Sigmoid colon (tissue), 7 donors: ENCODE data around the gene LIMA1. TPM values are rescaled to one million over a fixed set of nuclear protein-coding genes. Genes with fewer than 3 reads are reported as not detected.

Source experiments
- DNase-seq: peaks from one replicate; pipeline ENCODE4 v3.0.0-alpha.2; 2019
- H3K27ac ChIP-seq, 4 donors: fragments of 200-600 bp; sonication (generic); one replicate each; pipeline ENCODE4 v1.5.1; 2016 to 2019; ENCODE audit warnings: mild to moderate bottlenecking in 1 of 4
- H3K27me3 ChIP-seq, 3 donors: fragments of 200-600 bp; sonication (generic); one replicate each; pipeline ENCODE4 v1.5.1; 2019; ENCODE audit warnings: mild to moderate bottlenecking in 1 of 3
- H3K36me3 ChIP-seq, 4 donors: fragments of 200-600 bp; sonication (generic); one replicate each; pipeline ENCODE4 v1.5.1; 2016 to 2019
- H3K4me1 ChIP-seq, 4 donors: fragments of 200-600 bp; sonication (generic); one replicate each; pipeline ENCODE4 v1.5.1; 2017 to 2019
- H3K4me3 ChIP-seq, 4 donors: fragments of 200-600 bp; sonication (generic); one replicate each; pipeline ENCODE4 v1.5.1; 2017 to 2019; ENCODE audit warnings: mild to moderate bottlenecking in 2 of 4, moderate library complexity in 1 of 4
- H3K9me3 ChIP-seq, 4 donors: fragments of 200-600 bp in 3 of 4; sonication (generic) in 3 of 4; one replicate each; pipeline versions ENCODE4 v1.5.1 to v1.6.1; 2013 to 2019
- CTCF ChIP-seq, 4 experiments: fragments of 450-650 bp in 3 of 4; fragments of 200-600 bp in 1 of 4; IDR thresholded peaks; one replicate each; pipeline ENCODE4 v1.5.1; 2016 to 2019; ENCODE audit warnings: antibody characterized with exemption in 4 of 4, mild to moderate bottlenecking in 3 of 4, moderate library complexity in 2 of 4
- EP300 ChIP-seq, 4 donors: sonication (generic); formaldehyde crosslinking; IDR thresholded peaks; one replicate each; pipeline ENCODE4 v1.6.1; 2017; ENCODE audit warnings: antibody characterized with exemption in 4 of 4
- POLR2A ChIP-seq, 2 donors: fragments of 450-650 bp; IDR thresholded peaks; one replicate each; pipeline ENCODE4 v1.6.1; 2016; ENCODE audit warnings: antibody characterized with exemption in 2 of 2, mild to moderate bottlenecking in 2 of 2, moderate library complexity in 2 of 2
- POLR2AphosphoS5 ChIP-seq, 4 donors: sonication (generic); formaldehyde crosslinking; IDR thresholded peaks; one replicate each; pipeline ENCODE4 v1.6.1; 2017; ENCODE audit warnings: antibody characterized with exemption in 4 of 4
- WGBS, 2 donors: extraction: QIAGEN DNeasy Blood & Tissue Kit; methylation state at CpG; one replicate each; pipeline ENCODE4 v1.1.7; 2013; 5-methylcytosine and 5-hydroxymethylcytosine counted together
- intact Hi-C: fragments of 100-400 bp; cut with DNase I; formaldehyde crosslinking; loops from one replicate; pipeline ENCODE4 v1.15.1; 2023
- polyA plus RNA-seq, 3 donors: library from polyadenylated mRNA; stranded (reverse); fragments of 200-250 nt; gene quantifications; one replicate each; pipeline ENCODE4 v1.2.3, GENCODE V29; 2013
- total RNA-seq, 4 donors: library from RNA; depleted of rRNA; stranded (reverse); fragments of >200 nt; gene quantifications; one replicate each; pipeline ENCODE4 v1.1.0, GENCODE V29; 2016
- donor health status: healthy with polysubstance abuse.
- donor health status: Bipolar disorder and iron deficiency.
- donor health status: healthy.

The LIMA1 gene
- total and polyA plus RNA-seq, 7 donors, result 39.7 to 181 (median 108) TPM

- DNase-seq, result no peak
- no peaks in the 10 kb centered on the region for H3K9me3 ChIP-seq
- no peak overlapping the region for H3K4me3 ChIP-seq
- 96 to 98% methylated on average over 7 of the region's 7 CpGs for whole genome bisulfite sequencing, 2 donors
- no peak overlapping the region for H3K27ac ChIP-seq
- H3K27me3 ChIP-seq, result no peaks in the 10 kb centered on the region
- TF ChIP-seq EP300 (IDR thresholded peaks at IDR 0.05), result no peak
- TF ChIP-seq POLR2AphosphoS5 (IDR thresholded peaks at IDR 0.05), result no peak
- TF ChIP-seq CTCF (IDR thresholded peaks at IDR 0.05), result no peak
- no peak for TF ChIP-seq POLR2A (IDR thresholded peaks at IDR 0.05)
- no peaks in the 10 kb centered on the region for H3K36me3 ChIP-seq
- H3K4me1 ChIP-seq, result peaks cover 0 to 18% (median 7%) of the 10 kb centered on the region in 4 donors
- intact Hi-C loops, result no loop called here
These were observed 4.0 kb upstream of the LIMA1 start for GRCh38 chr12:50287271-50287670.

GRCh38 chr12:50285253-50285652 is 1.9 kb upstream of the LIMA1 start:
- no peak overlapping the region for H3K27ac ChIP-seq
- 96 to 100% methylated on average over 1 of the region's 1 CpG for WGBS, 2 donors
- no peaks in the 10 kb centered on the region for H3K36me3 ChIP-seq
- no peak for DNase-seq
- TF ChIP-seq EP300 (IDR thresholded peaks at IDR 0.05) (no peak), POLR2AphosphoS5 (IDR thresholded peaks at IDR 0.05) (no peak), CTCF (IDR thresholded peaks at IDR 0.05) (no peak), POLR2A (IDR thresholded peaks at IDR 0.05) (no peak)
- intact Hi-C loops, result no loop called here
- no peaks in the 10 kb centered on the region for H3K9me3 ChIP-seq
- H3K27me3 ChIP-seq, result no peaks in the 10 kb centered on the region
- peaks cover 0 to 24% (median 9%) of the 10 kb centered on the region in 4 donors for H3K4me1 ChIP-seq
- H3K4me3 ChIP-seq, result no peak overlapping the region

GRCh38 chr12:50282721-50283228 is 545 bp downstream of the LIMA1 start:
- Histone ChIP-seq H3K27ac (peak overlapping the region; percentile 79 to 84 (median 82)), H3K9me3 (no peaks in the 10 kb centered on the region), H3K27me3 (no peaks in the 10 kb centered on the region), H3K4me3 (peak overlapping the region; percentile 81 to 88 (median 83)), H3K36me3 (no peaks in the 10 kb centered on the region), H3K4me1 (peaks cover 0 to 24% (median 9%) of the 10 kb centered on the region in 4 donors)
- no peak for TF ChIP-seq CTCF (IDR thresholded peaks at IDR 0.05)
- TF ChIP-seq POLR2AphosphoS5 (IDR thresholded peaks at IDR 0.05), result no peak
- no peak for TF ChIP-seq POLR2A (IDR thresholded peaks at IDR 0.05)
- TF ChIP-seq EP300 (IDR thresholded peaks at IDR 0.05), result no peak
- 3 to 20% methylated on average over 14 of the region's 14 CpGs for WGBS, 2 donors
- intact Hi-C loops, result loop anchor here (1.0 to 5.0 kb wide), 2 partner anchors 60 to 120 kb away; partner anchors contain the start of gene LARP4
- DNase-seq, result no peak

- WGBS, 2 donors, result 80 to 88% methylated on average over 4 of the region's 4 CpGs
- no peaks in the 10 kb centered on the region for H3K27me3 ChIP-seq
- no peak overlapping the region for H3K4me3 ChIP-seq
- H3K36me3 ChIP-seq, result no peaks in the 10 kb centered on the region
- peaks cover 0 to 20% (median 9%) of the 10 kb centered on the region in 4 donors for H3K4me1 ChIP-seq
- no peak for DNase-seq
- H3K9me3 ChIP-seq, result no peaks in the 10 kb centered on the region
- H3K27ac ChIP-seq, result no peak overlapping the region
- intact Hi-C loops, result no loop called here
- no peak for TF ChIP-seq EP300 (IDR thresholded peaks at IDR 0.05)
- no peak for TF ChIP-seq POLR2A (IDR thresholded peaks at IDR 0.05)
- no peak for TF ChIP-seq POLR2AphosphoS5 (IDR thresholded peaks at IDR 0.05)
- TF ChIP-seq CTCF (IDR thresholded peaks at IDR 0.05), result no peak
These were observed 3.8 kb downstream of the LIMA1 start for GRCh38 chr12:50279501-50279900.
